ENCODE measurements around the gene CTXN2. TPM values are rescaled to one million over a fixed set of nuclear protein-coding genes. Genes with fewer than 3 reads are reported as not detected.

CTXN2 gene
- total and polyA plus RNA-seq, 9 donors = not detected

DNA sequence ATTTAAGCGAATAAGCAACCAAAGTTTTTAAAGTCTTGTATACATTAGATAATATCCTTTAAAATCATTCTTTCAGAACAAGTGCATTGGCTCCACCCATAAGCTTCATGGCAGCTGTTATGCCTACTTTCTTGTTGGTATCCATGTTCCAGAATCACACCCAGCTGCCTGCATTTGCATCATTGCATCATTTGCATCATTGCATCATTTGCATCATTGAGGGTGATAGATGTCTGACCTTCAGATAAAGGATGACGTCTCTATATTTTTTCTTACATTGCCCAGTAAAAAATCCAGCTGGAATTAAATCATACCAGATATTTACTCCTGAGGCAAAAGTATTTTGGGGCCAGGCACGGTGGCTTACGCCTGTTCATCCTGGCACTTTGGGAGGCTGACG is 56.9 kb downstream of the CTXN2 start:
- DNase-seq = no peak
- no peaks in the 10 kb centered on the region for H3K9me3 ChIP-seq (replicated peaks; ENCODE audit: control insufficient read depth, low read depth, low read length)
- H3K36me3 ChIP-seq (ENCODE audit: control insufficient read depth, insufficient read depth, low read length) = no peaks in the 10 kb centered on the region
- H3K27me3 ChIP-seq (ENCODE audit: control insufficient read depth, insufficient read depth, low read length) = no peaks in the 10 kb centered on the region
- no peak overlapping the region for H3K27ac ChIP-seq (ENCODE audit: low read length)
- no peak overlapping the region for H3K4me3 ChIP-seq (ENCODE audit: low read length)
- 90% methylated on average over 2 of the region's 5 CpGs for WGBS (ENCODE audit: insufficient coverage)
- no peaks in the 10 kb centered on the region for H3K4me1 ChIP-seq (ENCODE audit: control insufficient read depth, insufficient read depth, low read length)

DNA sequence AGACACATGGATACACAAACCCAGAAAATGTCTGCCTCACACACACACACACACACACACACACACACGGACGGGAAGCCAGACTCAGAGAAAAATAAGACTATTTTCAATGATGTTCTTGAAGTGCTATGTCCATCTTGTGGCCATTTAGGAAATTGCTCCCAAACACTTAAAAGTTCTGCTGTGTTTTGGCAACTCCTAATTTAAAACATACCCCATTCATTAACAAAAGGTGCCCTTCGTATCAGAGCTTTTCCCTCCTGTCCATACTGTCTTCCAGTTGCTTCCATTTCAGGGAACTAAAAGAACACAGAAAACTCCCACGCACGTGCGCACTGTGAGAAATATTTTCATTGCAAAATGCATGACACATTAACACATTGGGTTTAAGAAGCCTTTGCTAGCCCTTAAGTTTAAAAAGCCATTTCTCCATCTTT is 59.2 kb downstream of the CTXN2 start:
- Histone ChIP-seq H3K27me3 (ENCODE audit: control insufficient read depth, insufficient read depth, low read length) (no peaks in the 10 kb centered on the region), H3K36me3 (ENCODE audit: control insufficient read depth, insufficient read depth, low read length) (no peaks in the 10 kb centered on the region), H3K4me3 (ENCODE audit: low read length) (no peak overlapping the region), H3K4me1 (ENCODE audit: control insufficient read depth, insufficient read depth, low read length) (no peaks in the 10 kb centered on the region), H3K27ac (ENCODE audit: low read length) (no peak overlapping the region), H3K9me3 (replicated peaks; ENCODE audit: control insufficient read depth, low read depth, low read length) (no peaks in the 10 kb centered on the region)
- WGBS (ENCODE audit: insufficient coverage) = 13% methylated on average over 1 of the region's 6 CpGs
- DNase-seq = peak; percentile 89

DNA sequence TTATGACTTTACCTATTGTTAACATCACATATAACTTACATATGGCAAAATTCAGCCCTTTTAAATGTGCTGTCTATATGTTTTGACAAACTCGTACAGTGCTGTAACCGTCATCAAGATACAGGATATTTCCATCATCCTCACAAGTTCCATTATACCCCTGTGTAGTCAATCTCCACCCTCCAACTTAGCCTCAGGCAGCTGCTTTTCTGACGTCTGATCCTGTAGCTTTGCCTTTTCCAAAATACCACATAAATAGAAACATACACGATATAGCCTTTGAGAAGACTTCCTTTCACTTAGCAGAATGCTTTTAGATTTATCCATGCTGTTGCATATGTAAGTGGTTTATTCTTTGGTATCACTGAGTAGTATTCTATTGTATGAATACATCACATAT is 61.7 kb downstream of the CTXN2 start:
- DNase-seq = peak; percentile 31
- 35% methylated on average over 2 of the region's 4 CpGs for WGBS (ENCODE audit: insufficient coverage)

More for the DNA sequence above, 61.7 kb downstream of the CTXN2 start:
- no peaks in the 10 kb centered on the region for H3K36me3 ChIP-seq (ENCODE audit: control insufficient read depth, insufficient read depth, low read length)
- no peaks in the 10 kb centered on the region for H3K9me3 ChIP-seq (replicated peaks; ENCODE audit: control insufficient read depth, low read depth, low read length)
- H3K27ac ChIP-seq (ENCODE audit: low read length) = no peak overlapping the region
- H3K27me3 ChIP-seq (ENCODE audit: control insufficient read depth, insufficient read depth, low read length) = no peaks in the 10 kb centered on the region
- H3K4me3 ChIP-seq (ENCODE audit: low read length) = no peak overlapping the region
- H3K4me1 ChIP-seq (ENCODE audit: control insufficient read depth, insufficient read depth, low read length) = no peaks in the 10 kb centered on the region

Other genes starting within 250 kb of the CTXN2 start
- 0.04 TPM for gene SLC24A5, start 70.7 kb upstream of the CTXN2 start, total RNA-seq
- 1 to 10 TPM in 1 of 8 donors, under 1 TPM in 3, not detected in 4; 0.09 to 2.3 (median 0.17) TPM for gene SLC24A5, start 70.7 kb upstream of the CTXN2 start, polyA plus RNA-seq (ENCODE audit: insufficient read depth in 1 of 8, insufficient read length in 8 of 8, low replicate concordance in 1 of 8)
- 2.8 TPM for gene MYEF2, start 13.4 kb upstream of the CTXN2 start, total RNA-seq
- 10 to 100 TPM in 4 of 8 donors, 1 to 10 TPM in 4; 6.0 to 19.1 (median 10.3) TPM for gene MYEF2, start 13.4 kb upstream of the CTXN2 start, polyA plus RNA-seq (ENCODE audit: insufficient read depth in 1 of 8, insufficient read length in 8 of 8, low replicate concordance in 1 of 8)
- gene SLC12A1, start 14.6 kb downstream of the CTXN2 start, total RNA-seq = not detected
- gene SLC12A1, start 14.6 kb downstream of the CTXN2 start, polyA plus RNA-seq (ENCODE audit: insufficient read depth in 1 of 8, insufficient read length in 8 of 8, low replicate concordance in 1 of 8) = under 1 TPM in 6 of 8 donors, not detected in 2; 0.07 to 0.23 (median 0.15) TPM
- 102 TPM for gene DUT, start 139.8 kb downstream of the CTXN2 start, total RNA-seq
- gene DUT, start 139.8 kb downstream of the CTXN2 start, polyA plus RNA-seq (ENCODE audit: insufficient read depth in 1 of 8, insufficient read length in 8 of 8, low replicate concordance in 1 of 8) = 100 to 1,000 TPM; 108 to 134 (median 124) TPM

All from muscle of leg (tissue), 11 donors.